LHCN-M2 (cell line): ENCODE data around the gene MYD88. TPM values are rescaled to one million over a fixed set of nuclear protein-coding genes. Genes with fewer than 3 reads are reported as not detected.

Source experiments
- DNase-seq: peaks from one replicate; pipeline ENCODE4 v3.0.0-alpha.2; 2012; ENCODE audit warnings: low read depth
- total RNA-seq: library from RNA; depleted of rRNA; stranded (reverse); fragments of >200 nt; gene quantifications from 2 replicates; pipeline ENCODE4 v1.2.3, GENCODE V29; 2014

Gene MYD88
- total RNA-seq, 1 experiment from 2014 or later = 11.4 TPM

DNA sequence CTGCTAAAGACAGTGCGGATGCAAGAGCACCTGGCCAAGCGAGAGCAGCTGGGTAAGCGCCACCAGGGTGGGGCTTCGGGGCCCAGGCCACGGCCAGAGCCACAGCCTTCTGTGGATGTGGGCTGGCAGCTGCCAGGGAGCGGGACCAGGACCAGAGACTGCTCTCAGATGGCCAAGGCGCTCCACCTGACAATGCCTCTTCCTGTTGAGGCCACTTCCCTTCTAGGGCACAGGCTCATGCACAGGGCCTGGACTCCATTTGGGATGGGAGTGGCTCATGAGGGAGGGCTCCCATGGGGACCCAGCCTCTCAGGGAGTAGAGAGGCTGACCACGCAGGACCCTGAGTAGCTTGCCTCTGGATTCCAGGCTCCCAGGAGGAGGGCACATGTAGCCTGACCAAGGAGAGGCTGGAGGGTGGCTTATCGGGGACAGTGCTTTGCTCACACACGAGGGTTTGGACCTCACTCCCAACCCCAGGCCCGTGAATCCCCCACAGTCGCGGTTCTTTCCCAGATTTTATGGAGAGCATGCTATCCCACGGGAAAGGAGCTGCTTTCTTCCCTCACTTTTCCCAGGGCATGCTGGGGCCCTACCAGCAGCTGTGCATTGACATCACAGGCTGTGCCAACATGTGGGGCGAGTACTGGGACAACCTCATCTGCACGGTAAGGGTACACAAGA, 26.6 kb upstream of the MYD88 start:
- DNase-seq = no peak

- DNase-seq = no peak
These were observed 26.1 kb upstream of the MYD88 start for GRCh38 chr3:38112378-38112761.

GRCh38 chr3:38114052-38114874, 24.2 kb upstream of the MYD88 start:
- no peak for DNase-seq

DNA sequence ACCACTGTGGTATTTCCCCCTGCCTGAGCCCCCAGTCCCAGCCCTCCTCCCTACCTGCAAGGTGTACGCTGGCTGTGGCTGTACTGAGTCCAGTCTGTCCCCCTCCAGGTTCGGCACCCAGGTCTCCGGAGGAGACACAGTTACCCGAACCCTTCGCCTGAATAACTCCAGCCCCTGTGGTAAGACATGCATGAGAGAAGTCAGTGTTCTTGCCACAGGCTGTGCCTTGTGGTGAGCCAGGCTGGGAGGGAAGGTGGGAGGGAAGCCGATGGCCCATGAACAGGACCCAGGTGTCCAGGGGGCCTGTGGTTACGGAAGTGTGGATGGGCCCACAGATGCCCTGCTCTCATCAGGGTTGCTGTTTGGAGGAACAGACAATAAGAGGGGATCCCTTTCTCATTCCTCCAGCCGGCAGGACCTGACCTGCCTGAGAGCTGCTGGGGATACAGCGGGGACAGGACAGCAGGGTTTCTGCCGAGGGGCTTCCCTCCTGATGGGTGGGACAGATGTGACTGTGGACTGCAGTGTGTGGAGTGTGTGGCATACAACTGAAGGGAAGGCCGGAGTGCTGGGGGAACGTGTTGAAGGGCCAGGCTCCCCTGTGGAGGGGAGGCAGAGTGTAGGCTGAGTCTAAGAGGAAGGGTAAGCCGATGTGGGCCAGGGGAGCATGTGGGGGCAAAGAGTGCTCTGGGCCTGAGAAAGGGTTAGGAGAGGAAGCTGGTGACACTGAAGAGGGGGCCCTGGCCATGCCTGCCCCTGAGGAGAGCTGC, 23.4 kb upstream of the MYD88 start:
- no peak for DNase-seq

GRCh38 chr3:38115645-38116427, 22.6 kb upstream of the MYD88 start:
- DNase-seq = no peak

- no peak for DNase-seq
These were observed 21.8 kb upstream of the MYD88 start for GRCh38 chr3:38116471-38117162.

DNA sequence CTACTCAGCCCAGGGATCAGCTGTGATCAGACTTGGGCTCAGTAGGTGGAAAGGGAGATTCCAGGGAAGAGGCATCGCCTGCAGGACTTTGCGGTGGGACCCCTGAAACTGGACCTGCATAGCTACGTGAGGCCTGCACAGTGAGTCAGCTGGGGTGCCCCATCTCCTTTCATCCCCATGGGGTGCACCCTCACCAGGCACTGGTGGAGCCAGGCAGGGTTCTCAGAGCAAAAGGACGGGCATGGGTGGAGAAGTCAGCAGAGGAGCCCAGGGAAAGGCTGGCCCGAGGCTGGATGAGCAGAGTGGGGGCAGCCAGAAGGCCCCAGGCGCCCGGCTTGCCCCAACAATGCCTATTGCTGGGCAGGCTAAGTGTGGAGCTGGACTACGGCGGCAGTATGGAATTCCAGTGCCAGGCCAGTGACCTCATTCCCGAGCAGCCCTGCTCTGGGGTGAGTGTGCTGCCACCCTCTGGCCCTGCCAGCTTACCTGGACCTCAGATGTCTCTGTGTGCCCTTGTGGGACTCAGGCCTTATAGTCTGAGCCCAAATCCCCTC, 21.2 kb upstream of the MYD88 start:
- DNase-seq = no peak

- DNase-seq = peak; percentile 54
These were observed 20.6 kb upstream of the MYD88 start for GRCh38 chr3:38117748-38118420.

GRCh38 chr3:38118421-38119247, 19.8 kb upstream of the MYD88 start:
- no peak for DNase-seq

GRCh38 chr3:38119248-38119544, 19.3 kb upstream of the MYD88 start:
- no peak for DNase-seq

- no peak for DNase-seq
These were observed 18.4 kb upstream of the MYD88 start for GRCh38 chr3:38119821-38120692.

- no peak for DNase-seq
These were observed 17.6 kb upstream of the MYD88 start for GRCh38 chr3:38120693-38121450.

GRCh38 chr3:38121451-38121831, 17.0 kb upstream of the MYD88 start:
- DNase-seq = no peak

DNA sequence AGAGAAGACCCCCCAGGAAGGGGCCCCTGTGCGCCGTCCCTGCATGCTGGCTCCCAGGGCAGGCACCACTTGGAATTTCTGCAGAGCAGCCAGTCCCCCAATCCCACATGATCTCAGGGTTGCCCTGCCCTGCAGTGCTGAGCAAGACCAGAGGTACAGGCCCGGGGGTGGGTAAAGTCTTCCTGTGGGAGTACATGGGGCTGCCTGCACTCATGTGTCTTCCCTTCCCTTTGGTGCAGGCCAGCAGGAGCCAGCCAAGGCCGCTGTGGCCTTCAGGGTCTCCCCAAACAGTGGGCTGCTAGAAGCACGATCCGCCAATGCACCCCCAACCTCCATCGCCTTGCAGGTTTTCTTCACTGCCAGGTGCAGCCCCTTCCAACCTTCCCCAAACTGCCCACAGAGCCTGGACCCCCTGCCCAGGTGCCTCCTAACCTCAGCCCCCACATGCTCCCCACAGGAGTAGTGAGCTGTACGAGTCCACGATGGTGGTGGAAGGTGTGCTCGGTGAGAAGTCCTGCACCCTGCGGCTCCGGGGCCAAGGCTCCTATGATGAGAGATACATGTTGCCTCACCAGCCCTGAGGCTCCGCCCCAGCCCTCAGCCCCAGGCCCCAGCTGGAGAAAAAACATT, 16.5 kb upstream of the MYD88 start:
- no peak for DNase-seq

DNA sequence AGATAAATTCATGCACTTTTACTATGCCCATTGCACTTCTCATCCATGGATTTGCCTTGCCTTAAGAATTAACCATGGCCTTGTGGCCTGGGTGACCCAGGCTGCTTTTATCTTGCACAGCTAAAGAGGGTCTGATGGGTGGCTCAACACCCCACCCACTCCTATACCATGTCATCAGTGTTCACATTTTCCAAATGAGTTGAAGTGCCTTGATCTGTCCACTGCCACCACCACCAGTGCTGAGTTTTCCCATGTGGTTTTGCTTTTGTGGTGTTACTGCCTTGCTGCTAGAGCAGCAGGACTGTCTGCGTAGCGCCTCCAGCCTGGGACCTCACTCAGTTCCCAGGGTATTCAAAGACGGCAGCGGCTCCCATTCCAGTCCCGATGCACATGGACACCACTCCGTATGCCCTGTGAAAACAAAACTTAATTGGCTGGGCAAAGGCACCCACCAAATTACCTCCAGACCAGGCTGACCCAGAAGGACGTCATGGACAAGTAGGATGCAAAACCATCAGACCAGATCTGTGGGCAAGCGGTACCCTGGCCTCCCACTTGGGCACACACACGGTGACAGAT, 15.7 kb upstream of the MYD88 start:
- DNase-seq = no peak

DNA sequence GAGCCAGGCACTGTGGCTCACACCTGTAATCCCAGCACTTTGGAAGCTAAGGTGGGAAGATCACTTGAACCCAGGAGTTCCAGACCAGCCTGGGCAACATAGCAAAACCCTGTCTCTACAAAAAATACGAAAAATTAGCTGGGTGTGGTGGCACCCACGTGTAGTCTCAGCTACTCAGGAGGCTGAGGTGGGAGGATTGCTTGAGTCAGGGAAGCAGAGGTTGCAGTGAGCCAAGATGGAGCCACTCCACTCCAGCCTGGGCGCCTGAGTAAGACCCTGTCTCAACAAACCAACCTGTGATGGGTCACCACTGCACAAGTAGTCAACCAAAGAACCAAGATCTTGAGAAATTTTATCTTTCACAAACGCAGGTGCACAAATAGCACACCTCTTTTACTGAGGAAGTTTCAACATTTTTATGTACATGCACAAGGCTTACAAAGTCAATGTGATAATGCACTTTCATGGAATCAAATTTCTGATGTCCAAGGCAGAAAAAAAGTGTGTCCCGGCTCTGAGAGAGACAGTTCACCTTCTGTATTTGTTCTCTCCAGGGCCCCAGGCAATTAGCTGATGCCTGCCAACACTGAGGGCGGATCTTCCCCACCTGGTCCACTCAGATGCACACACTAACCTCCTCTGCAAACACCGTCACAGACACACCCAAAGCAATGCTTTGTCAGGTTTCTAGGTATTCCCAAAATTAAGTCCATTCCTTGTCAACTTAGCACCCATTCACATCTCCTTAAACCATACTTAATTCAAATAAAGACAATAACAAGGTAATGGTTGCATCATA, 13.9 kb upstream of the MYD88 start:
- DNase-seq = no peak
